GM12874 (cell line): Measurements from ENCODE around the gene PTPN2.

Experiments
- CTCF ChIP-seq: IDR thresholded peaks from 2 replicates; pipeline ENCODE4 v1.5.1; 2011; ENCODE audit warnings: low read depth, mild to moderate bottlenecking, control low read depth, low read length, moderate library complexity; ENCODE audit not compliant: insufficient read depth

The PTPN2 gene

GRCh38 chr18:12924616-12925015, 40.6 kb upstream of the PTPN2 start:
- TF ChIP-seq CTCF, result no peak

- no peak for TF ChIP-seq CTCF
These were observed 38.2 kb upstream of the PTPN2 start for GRCh38 chr18:12922266-12922665.

GRCh38 chr18:12921178-12921577, 37.1 kb upstream of the PTPN2 start:
- no peak for TF ChIP-seq CTCF

- no peak for TF ChIP-seq CTCF
These were observed 28.1 kb upstream of the PTPN2 start for GRCh38 chr18:12911929-12912703.

- no peak for TF ChIP-seq CTCF
These were observed 27.2 kb upstream of the PTPN2 start for GRCh38 chr18:12911025-12911928.

- no peak for TF ChIP-seq CTCF
These were observed 24.7 kb upstream of the PTPN2 start for GRCh38 chr18:12908706-12909105.

- no peak for TF ChIP-seq CTCF
These were observed 23.4 kb upstream of the PTPN2 start for GRCh38 chr18:12907258-12907925.
